CD4-positive, alpha-beta T cell treated with Interleukin-10 for 1 hour (primary cell): ENCODE data around the gene C1S.
"Not testable (repeated sequence)": the region's sequence is repeated elsewhere in the genome, so short reads cannot be mapped to it uniquely, and the experiment has no call there.

Source experiments
- DNase-seq: peaks from one replicate; pipeline ENCODE4 v3.0.0-alpha.2; 2020

C1S gene

GRCh38 chr12:7047306-7047705, 13.2 kb upstream of the C1S start:
- DNase-seq, result no peak

- not testable (repeated sequence) for DNase-seq
Measured at GRCh38 chr12:7049445-7049951, 11.0 kb upstream of the C1S start.

GRCh38 chr12:7049973-7050372, 10.5 kb upstream of the C1S start:
- DNase-seq, result not testable (repeated sequence)

- no peak for DNase-seq
Measured at GRCh38 chr12:7054925-7055324, 5.6 kb upstream of the C1S start.

GRCh38 chr12:7055736-7056135, 4.8 kb upstream of the C1S start:
- DNase-seq, result not testable (repeated sequence)

- DNase-seq, result no peak
Measured at GRCh38 chr12:7058163-7058845, 2.2 kb upstream of the C1S start.

GRCh38 chr12:7058850-7059395, 1.6 kb upstream of the C1S start:
- DNase-seq, result no peak

GRCh38 chr12:7059780-7060179, 738 bp upstream of the C1S start:
- no peak for DNase-seq

GRCh38 chr12:7061138-7061537, 620 bp downstream of the C1S start:
- no peak for DNase-seq

GRCh38 chr12:7061596-7061995, 1.1 kb downstream of the C1S start:
- DNase-seq, result no peak

- DNase-seq, result no peak
Measured at GRCh38 chr12:7064516-7064915, 4.0 kb downstream of the C1S start.

- no peak for DNase-seq
Measured at GRCh38 chr12:7065073-7065623, 4.6 kb downstream of the C1S start.

- DNase-seq, result no peak
Measured at GRCh38 chr12:7066596-7066995, 6.1 kb downstream of the C1S start.

GRCh38 chr12:7067096-7067495, 6.6 kb downstream of the C1S start:
- no peak for DNase-seq

GRCh38 chr12:7068240-7068993, 7.9 kb downstream of the C1S start:
- DNase-seq, result no peak

GRCh38 chr12:7068994-7069346, 8.5 kb downstream of the C1S start:
- no peak for DNase-seq

GRCh38 chr12:7069386-7069785, 8.9 kb downstream of the C1S start:
- DNase-seq, result no peak

GRCh38 chr12:7072035-7072434, 11.5 kb downstream of the C1S start:
- DNase-seq, result no peak

GRCh38 chr12:7072554-7072953, 12.0 kb downstream of the C1S start:
- DNase-seq, result no peak

GRCh38 chr12:7073946-7074345, 13.4 kb downstream of the C1S start:
- no peak for DNase-seq

GRCh38 chr12:7075518-7075917, 15.0 kb downstream of the C1S start:
- DNase-seq, result no peak

GRCh38 chr12:7075939-7076338, 15.4 kb downstream of the C1S start:
- DNase-seq, result no peak

GRCh38 chr12:7076493-7076892, 16.0 kb downstream of the C1S start:
- DNase-seq, result no peak

- DNase-seq, result no peak
Measured at GRCh38 chr12:7078163-7078562, 17.6 kb downstream of the C1S start.
